ENCODE measurements around the gene FARP1. TPM values are rescaled to one million over a fixed set of nuclear protein-coding genes. Genes with fewer than 3 reads are reported as not detected.

Gene FARP1
- total RNA-seq, 1 experiment from 2014 or later: not detected

DNA sequence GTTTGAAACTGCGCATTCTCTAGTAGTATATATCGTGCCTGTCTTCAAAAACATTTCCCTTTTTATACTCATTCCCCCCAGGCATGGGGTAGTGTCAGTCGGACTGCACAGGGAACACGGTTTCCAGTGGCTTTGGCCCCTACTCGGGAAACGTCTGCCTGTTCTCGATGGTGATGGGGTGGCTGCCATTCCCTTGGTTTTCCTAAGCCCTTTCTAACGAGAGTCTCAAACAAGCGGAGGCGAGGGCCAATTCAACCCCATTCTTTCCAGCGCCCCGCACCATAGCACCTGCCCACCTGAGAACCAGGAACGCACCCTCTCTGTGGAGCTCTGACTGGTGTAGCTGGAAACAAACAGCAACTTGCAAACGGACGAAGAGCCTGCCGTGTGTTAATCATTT is 306.4 kb downstream of the FARP1 start:
- Histone ChIP-seq H3K4me1 (ENCODE audit: low read length) (peaks cover 13% of the 10 kb centered on the region), H2AFZ (ENCODE audit: low read length) (no peak overlapping the region), H3K36me3 (ENCODE audit: insufficient read depth, low read length) (peaks cover 6% of the 10 kb centered on the region; the same call in 1 of the 2 replicates), H3K9me2 (replicated peaks; ENCODE audit: insufficient read depth, low read length) (no peaks in the 10 kb centered on the region), H3K27ac (ENCODE audit: low read length) (no peak overlapping the region), H3K9me3 (ENCODE audit: low read length) (no peaks in the 10 kb centered on the region), H3K9ac (ENCODE audit: low read length) (no peak overlapping the region), H3K27me3 (ENCODE audit: low read length) (no peaks in the 10 kb centered on the region), H4K20me1 (ENCODE audit: insufficient read depth, low read depth, low read length) (peaks cover 7% of the 10 kb centered on the region; the same call in 1 of the 2 replicates), H3K4me3 (ENCODE audit: low read length) (no peak overlapping the region), H3K4me2 (ENCODE audit: low read depth, low read length, poor library complexity, severe bottlenecking) (no peak overlapping the region), H3K79me2 (ENCODE audit: low read length) (no peaks in the 10 kb centered on the region)
- no peak for DNase-seq

GRCh38 chr13:98450026-98450425 is 307.1 kb downstream of the FARP1 start:
- peaks cover 13% of the 10 kb centered on the region for H3K4me1 ChIP-seq (ENCODE audit: low read length)
- peaks cover 6% of the 10 kb centered on the region; the same call in 1 of the 2 replicates for H3K36me3 ChIP-seq (ENCODE audit: insufficient read depth, low read length)
- H3K79me2 ChIP-seq (ENCODE audit: low read length): no peaks in the 10 kb centered on the region
- no peak overlapping the region for H2AFZ ChIP-seq (ENCODE audit: low read length)
- no peaks in the 10 kb centered on the region for H3K9me2 ChIP-seq (replicated peaks; ENCODE audit: insufficient read depth, low read length)
- H3K27ac ChIP-seq (ENCODE audit: low read length): no peak overlapping the region
- no peak overlapping the region for H3K9ac ChIP-seq (ENCODE audit: low read length)
- no peak overlapping the region for H3K4me2 ChIP-seq (ENCODE audit: low read depth, low read length, poor library complexity, severe bottlenecking)
- no peak for DNase-seq
- 0 out of 2 replicates have a peak, but pooled peaks cover 3% of the 10 kb centered on the region for H4K20me1 ChIP-seq (ENCODE audit: insufficient read depth, low read depth, low read length)
- H3K4me3 ChIP-seq (ENCODE audit: low read length): no peak overlapping the region
- H3K9me3 ChIP-seq (ENCODE audit: low read length): no peaks in the 10 kb centered on the region
- H3K27me3 ChIP-seq (ENCODE audit: low read length): no peaks in the 10 kb centered on the region

DNA sequence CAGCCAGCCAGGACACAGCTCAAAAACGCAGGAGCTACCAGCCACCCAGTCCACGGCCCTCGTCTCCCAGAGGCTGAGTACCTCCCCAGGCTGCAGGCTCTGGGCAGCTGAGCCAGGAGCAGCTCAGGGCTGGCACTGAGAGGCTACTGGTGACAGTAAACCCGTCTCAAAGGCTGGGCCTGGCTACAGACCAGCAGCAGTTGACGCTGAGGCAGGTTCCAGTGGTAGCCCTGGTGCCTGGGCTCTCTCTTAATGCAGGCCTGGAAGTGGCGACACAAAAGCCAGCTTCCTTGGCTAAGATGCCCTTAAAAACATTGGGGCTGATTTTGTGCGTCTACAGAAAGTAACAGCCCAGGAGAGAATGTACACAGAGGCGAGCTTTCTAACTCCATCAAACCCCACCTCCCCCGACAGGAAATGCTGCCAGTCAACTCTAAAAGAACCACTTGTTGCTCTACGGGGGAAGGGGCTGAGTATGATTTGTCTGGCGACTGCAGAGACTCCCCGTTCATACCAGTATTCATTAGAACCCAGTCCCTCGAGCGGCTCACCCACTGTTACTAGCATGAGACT is 307.7 kb downstream of the FARP1 start:
- H3K4me3 ChIP-seq (ENCODE audit: low read length): no peak overlapping the region
- peaks cover 6% of the 10 kb centered on the region; the same call in 1 of the 2 replicates for H3K36me3 ChIP-seq (ENCODE audit: insufficient read depth, low read length)
- H2AFZ ChIP-seq (ENCODE audit: low read length): no peak overlapping the region
- H3K9me3 ChIP-seq (ENCODE audit: low read length): no peaks in the 10 kb centered on the region
- no peak overlapping the region for H3K9ac ChIP-seq (ENCODE audit: low read length)
- no peaks in the 10 kb centered on the region for H3K9me2 ChIP-seq (replicated peaks; ENCODE audit: insufficient read depth, low read length)
- H4K20me1 ChIP-seq (ENCODE audit: insufficient read depth, low read depth, low read length): 0 out of 2 replicates have a peak, but pooled peaks cover 3% of the 10 kb centered on the region
- H3K4me2 ChIP-seq (ENCODE audit: low read depth, low read length, poor library complexity, severe bottlenecking): no peak overlapping the region
- H3K79me2 ChIP-seq (ENCODE audit: low read length): no peaks in the 10 kb centered on the region
- H3K27me3 ChIP-seq (ENCODE audit: low read length): no peaks in the 10 kb centered on the region
- H3K27ac ChIP-seq (ENCODE audit: low read length): no peak overlapping the region
- no peak for DNase-seq
- H3K4me1 ChIP-seq (ENCODE audit: low read length): peaks cover 11% of the 10 kb centered on the region

DNA sequence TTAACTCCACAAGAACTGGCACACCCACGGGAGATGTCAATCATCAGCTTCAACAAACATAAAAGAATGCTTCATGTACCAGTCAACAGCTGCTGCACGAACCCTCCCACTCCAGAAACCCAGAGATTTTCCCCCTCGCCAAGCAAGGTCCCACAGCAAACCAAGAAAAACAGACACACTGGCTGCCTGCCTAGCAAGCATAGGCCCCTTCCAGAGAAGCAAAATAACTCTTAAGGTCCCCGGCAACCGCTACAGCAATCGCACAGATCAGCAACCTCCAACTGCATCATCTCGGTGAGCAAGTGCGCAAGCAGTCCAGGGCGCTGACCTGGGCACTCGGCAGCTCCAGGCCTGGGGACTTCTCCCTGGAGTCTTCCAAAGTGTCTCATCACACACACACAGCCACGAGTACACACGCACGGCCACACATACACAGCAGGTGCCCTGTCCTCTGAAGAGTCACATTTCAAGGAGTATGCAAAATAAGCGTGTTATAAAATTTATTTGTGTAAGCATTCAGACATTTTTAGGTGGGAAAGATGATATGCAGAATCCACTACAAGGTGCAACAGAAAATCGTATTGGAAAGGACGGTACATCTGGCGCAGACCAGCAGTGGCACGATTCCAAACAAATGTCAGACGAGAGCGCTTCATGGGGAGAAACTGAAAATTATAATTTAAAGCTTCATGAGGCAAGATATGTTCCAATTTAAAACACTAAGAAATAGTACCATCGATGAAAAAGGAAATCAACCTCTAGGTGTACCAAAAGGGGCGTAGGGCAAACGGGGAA is 309.0 kb downstream of the FARP1 start:
- Histone ChIP-seq H3K9me3 (ENCODE audit: low read length) (no peaks in the 10 kb centered on the region), H2AFZ (ENCODE audit: low read length) (no peak overlapping the region), H3K4me1 (ENCODE audit: low read length) (no peaks in the 10 kb centered on the region), H3K27ac (ENCODE audit: low read length) (no peak overlapping the region), H3K4me2 (ENCODE audit: low read depth, low read length, poor library complexity, severe bottlenecking) (no peak overlapping the region), H4K20me1 (ENCODE audit: insufficient read depth, low read depth, low read length) (0 out of 2 replicates have a peak, but pooled peaks cover 3% of the 10 kb centered on the region), H3K36me3 (ENCODE audit: insufficient read depth, low read length) (peaks cover 6% of the 10 kb centered on the region; the same call in 1 of the 2 replicates), H3K27me3 (ENCODE audit: low read length) (no peaks in the 10 kb centered on the region), H3K9ac (ENCODE audit: low read length) (no peak overlapping the region), H3K79me2 (ENCODE audit: low read length) (no peaks in the 10 kb centered on the region), H3K4me3 (ENCODE audit: low read length) (no peak overlapping the region), H3K9me2 (replicated peaks; ENCODE audit: insufficient read depth, low read length) (no peaks in the 10 kb centered on the region)
- no peak for DNase-seq

- Histone ChIP-seq H3K9ac (ENCODE audit: low read length) (no peak overlapping the region), H3K4me2 (ENCODE audit: low read depth, low read length, poor library complexity, severe bottlenecking) (no peak overlapping the region), H4K20me1 (ENCODE audit: insufficient read depth, low read depth, low read length) (no peaks in the 10 kb centered on the region), H3K27me3 (ENCODE audit: low read length) (no peaks in the 10 kb centered on the region), H3K79me2 (ENCODE audit: low read length) (no peaks in the 10 kb centered on the region), H3K4me3 (ENCODE audit: low read length) (no peak overlapping the region), H2AFZ (ENCODE audit: low read length) (no peak overlapping the region), H3K27ac (ENCODE audit: low read length) (no peak overlapping the region), H3K9me2 (replicated peaks; ENCODE audit: insufficient read depth, low read length) (no peaks in the 10 kb centered on the region), H3K9me3 (ENCODE audit: low read length) (no peaks in the 10 kb centered on the region), H3K36me3 (ENCODE audit: insufficient read depth, low read length) (peaks cover 11% of the 10 kb centered on the region; the same call in 1 of the 2 replicates), H3K4me1 (ENCODE audit: low read length) (no peaks in the 10 kb centered on the region)
- no peak for DNase-seq
Observed at GRCh38 chr13:98452851-98453843, 310.3 kb downstream of the FARP1 start.

- Histone ChIP-seq H3K36me3 (ENCODE audit: insufficient read depth, low read length) (peaks cover 11% of the 10 kb centered on the region; the same call in 1 of the 2 replicates), H3K9ac (ENCODE audit: low read length) (no peak overlapping the region), H2AFZ (ENCODE audit: low read length) (no peak overlapping the region), H3K9me3 (ENCODE audit: low read length) (no peaks in the 10 kb centered on the region), H4K20me1 (ENCODE audit: insufficient read depth, low read depth, low read length) (peaks cover 6% of the 10 kb centered on the region), H3K4me3 (ENCODE audit: low read length) (no peak overlapping the region), H3K4me2 (ENCODE audit: low read depth, low read length, poor library complexity, severe bottlenecking) (no peak overlapping the region), H3K9me2 (replicated peaks; ENCODE audit: insufficient read depth, low read length) (no peaks in the 10 kb centered on the region), H3K27me3 (ENCODE audit: low read length) (no peaks in the 10 kb centered on the region), H3K27ac (ENCODE audit: low read length) (no peak overlapping the region), H3K79me2 (ENCODE audit: low read length) (no peaks in the 10 kb centered on the region), H3K4me1 (ENCODE audit: low read length) (no peaks in the 10 kb centered on the region)
- no peak for DNase-seq
Observed at GRCh38 chr13:98454389-98454881, 311.5 kb downstream of the FARP1 start.

DNA sequence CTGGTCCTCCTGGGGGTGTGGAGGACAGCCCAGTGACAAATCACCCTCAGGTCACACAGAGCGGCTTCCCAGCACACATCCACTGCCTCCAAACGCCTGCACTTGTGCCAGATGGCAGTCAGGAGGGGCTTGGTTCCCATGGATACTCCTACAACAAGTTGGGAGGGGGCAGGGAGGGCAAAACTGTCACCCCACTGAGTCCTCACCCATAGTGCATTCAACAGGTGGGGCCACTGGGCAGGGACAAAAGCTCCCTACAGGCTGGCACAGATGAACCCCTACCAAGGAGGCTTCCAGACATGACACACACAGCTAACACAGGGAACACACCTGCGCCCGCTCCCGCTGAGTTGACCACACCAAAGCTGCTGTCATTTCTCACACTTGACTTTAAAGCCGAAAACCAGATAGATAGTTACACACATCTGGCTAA is 313.5 kb downstream of the FARP1 start:
- H2AFZ ChIP-seq (ENCODE audit: low read length): no peak overlapping the region
- peaks cover 3% of the 10 kb centered on the region; the same call in 1 of the 2 replicates for H3K79me2 ChIP-seq (ENCODE audit: low read length)
- no peaks in the 10 kb centered on the region for H3K9me2 ChIP-seq (replicated peaks; ENCODE audit: insufficient read depth, low read length)
- DNase-seq: no peak
- no peak overlapping the region for H3K4me3 ChIP-seq (ENCODE audit: low read length)
- no peaks in the 10 kb centered on the region for H3K4me1 ChIP-seq (ENCODE audit: low read length)
- no peak overlapping the region for H3K27ac ChIP-seq (ENCODE audit: low read length)
- H3K36me3 ChIP-seq (ENCODE audit: insufficient read depth, low read length): peaks cover 15% of the 10 kb centered on the region
- H3K9ac ChIP-seq (ENCODE audit: low read length): no peak overlapping the region
- peaks cover 9% of the 10 kb centered on the region for H4K20me1 ChIP-seq (ENCODE audit: insufficient read depth, low read depth, low read length)
- H3K9me3 ChIP-seq (ENCODE audit: low read length): no peaks in the 10 kb centered on the region
- H3K27me3 ChIP-seq (ENCODE audit: low read length): no peaks in the 10 kb centered on the region
- H3K4me2 ChIP-seq (ENCODE audit: low read depth, low read length, poor library complexity, severe bottlenecking): no peak overlapping the region
